ENCODE measurements around the gene ASIC5. TPM values are rescaled to one million over a fixed set of nuclear protein-coding genes. Genes with fewer than 3 reads are reported as not detected.

ASIC5 gene
- total RNA-seq, 1 experiment from 2014 or later = not detected

- Histone ChIP-seq H3K79me1 (ENCODE audit: insufficient read depth, low read depth, low read length, poor library complexity, severe bottlenecking) (no peaks in the 10 kb centered on the region), H3K23me2 (ENCODE audit: insufficient read length, low read depth, low read length, poor library complexity, severe bottlenecking) (no peaks in the 10 kb centered on the region), H3K4ac (ENCODE audit: low read depth, low read length) (no peak overlapping the region), H2BK5ac (ENCODE audit: insufficient read length, low read length) (no peak overlapping the region), H4K8ac (replicated peaks; ENCODE audit: insufficient read length, low read depth, low read length) (no peak overlapping the region), H2BK120ac (ENCODE audit: low read depth, low read length, poor library complexity, severe bottlenecking) (no peak overlapping the region), H4K5ac (ENCODE audit: insufficient read length, low read depth, low read length) (no peak overlapping the region), H4K20me1 (ENCODE audit: control insufficient read depth, insufficient read depth, insufficient read length) (no peaks in the 10 kb centered on the region), H3K4me2 (ENCODE audit: insufficient read depth, insufficient read length, low read length) (no peak overlapping the region), H3K14ac (ENCODE audit: insufficient read depth, low read length) (no peak overlapping the region), H2BK15ac (ENCODE audit: low read depth, low read length) (no peak overlapping the region), H3K18ac (ENCODE audit: insufficient read length, low read depth, low read length) (no peak overlapping the region), H3K9me3 (ENCODE audit: control insufficient read depth, low read depth, low read length) (no peaks in the 10 kb centered on the region), H3K56ac (ENCODE audit: insufficient read length, low read depth, low read length) (no peak overlapping the region), H3K79me2 (ENCODE audit: insufficient read depth, low read length) (no peaks in the 10 kb centered on the region), H3K23ac (ENCODE audit: insufficient read length, low read depth, low read length) (no peak overlapping the region), H2AK5ac (ENCODE audit: insufficient read length, low read length) (no peak overlapping the region), H4K91ac (ENCODE audit: insufficient read length, low read depth, low read length) (no peak overlapping the region), H3K9ac (ENCODE audit: extremely low read depth, insufficient read length, low read length) (no peak overlapping the region), H2BK12ac (ENCODE audit: insufficient read length, low read depth, low read length) (no peak overlapping the region), H2AFZ (ENCODE audit: low read length) (no peak overlapping the region), H2BK20ac (ENCODE audit: low read depth, low read length, poor library complexity, severe bottlenecking) (no peak overlapping the region), H3K4me1 (ENCODE audit: insufficient read depth, low read length) (no peaks in the 10 kb centered on the region), H3T11ph (ENCODE audit: low read length) (no peak overlapping the region), H3K27me3 (ENCODE audit: insufficient read depth, low read length) (no peaks in the 10 kb centered on the region), H3K27ac (ENCODE audit: insufficient read length, low read depth, low read length) (no peak overlapping the region)
- 0 out of 4 replicates have a peak, but pooled peaks cover 0 to 3% of the 10 kb centered on the region in 2 experiments for H3K4me1 Mint-ChIP-seq
- H3K4me3 Mint-ChIP-seq = no peak overlapping the region
- H3K27me3 Mint-ChIP-seq (ENCODE audit: low read depth) = no peaks in the 10 kb centered on the region
- H3K9me3 Mint-ChIP-seq = no peaks in the 10 kb centered on the region
- H3K36me3 Mint-ChIP-seq (ENCODE audit: insufficient read depth in 1 of 3, low read depth in 3 of 3) = no peaks in the 10 kb centered on the region
- no peak for TF ChIP-seq CTCF (conservative IDR thresholded peaks at IDR 0.05)
- DNase-seq = no peak
- no CpG with 5 or more reads among the region's 5 CpGs for WGBS (ENCODE audit: extremely low coverage, insufficient read length, low lambda C conversion rate)
- H3K27ac Mint-ChIP-seq = no peak overlapping the region
Measured at GRCh38 chr4:155914782-155915181, 48.7 kb upstream of the ASIC5 start.
